DND-41 (cell line): ENCODE measurements around the gene ANK3.

Experiments used
- EZH2 ChIP-seq: IDR thresholded peaks from 3 replicates; pipeline ENCODE4 v1.6.1; 2012; ENCODE audit warnings: borderline replicate concordance, low read depth, mild to moderate bottlenecking, moderate library complexity, low read length, inconsistent platforms; ENCODE audit not compliant: severe bottlenecking
- TF ChIP-seq, protein P1 (sequence below): IDR thresholded peaks from 2 replicates; pipeline ENCODE4 v1.5.1; 2012; ENCODE audit warnings: borderline replicate concordance, low read length, moderate library complexity, mild to moderate bottlenecking; ENCODE audit not compliant: poor library complexity, severe bottlenecking; ENCODE audit errors: extremely low read depth

GRCh38 chr10:60351191-60351853 lies 38.4 kb downstream of the ANK3 start:
- TF ChIP-seq, protein P1, sequence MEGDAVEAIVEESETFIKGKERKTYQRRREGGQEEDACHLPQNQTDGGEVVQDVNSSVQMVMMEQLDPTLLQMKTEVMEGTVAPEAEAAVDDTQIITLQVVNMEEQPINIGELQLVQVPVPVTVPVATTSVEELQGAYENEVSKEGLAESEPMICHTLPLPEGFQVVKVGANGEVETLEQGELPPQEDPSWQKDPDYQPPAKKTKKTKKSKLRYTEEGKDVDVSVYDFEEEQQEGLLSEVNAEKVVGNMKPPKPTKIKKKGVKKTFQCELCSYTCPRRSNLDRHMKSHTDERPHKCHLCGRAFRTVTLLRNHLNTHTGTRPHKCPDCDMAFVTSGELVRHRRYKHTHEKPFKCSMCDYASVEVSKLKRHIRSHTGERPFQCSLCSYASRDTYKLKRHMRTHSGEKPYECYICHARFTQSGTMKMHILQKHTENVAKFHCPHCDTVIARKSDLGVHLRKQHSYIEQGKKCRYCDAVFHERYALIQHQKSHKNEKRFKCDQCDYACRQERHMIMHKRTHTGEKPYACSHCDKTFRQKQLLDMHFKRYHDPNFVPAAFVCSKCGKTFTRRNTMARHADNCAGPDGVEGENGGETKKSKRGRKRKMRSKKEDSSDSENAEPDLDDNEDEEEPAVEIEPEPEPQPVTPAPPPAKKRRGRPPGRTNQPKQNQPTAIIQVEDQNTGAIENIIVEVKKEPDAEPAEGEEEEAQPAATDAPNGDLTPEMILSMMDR: no peak
- TF ChIP-seq EZH2: no peak
